ENCODE measurements around the gene B3GNT9.

Gene B3GNT9

GRCh38 chr16:67192781-67193361, 42.1 kb upstream of the B3GNT9 start:
- DNase-seq (peak; percentile 22), ATAC-seq (ENCODE audit: insufficient read depth, low read depth) (no peak)
- Histone ChIP-seq H3K79me2 (ENCODE audit: insufficient read depth, low read length) (peaks cover 41% of the 10 kb centered on the region), H3K9ac (ENCODE audit: low read depth, low read length) (peak overlapping the region; percentile 85), H3K9me3 (ENCODE audit: insufficient read depth, low read length, severe bottlenecking) (no peaks in the 10 kb centered on the region), H3K36me3 (ENCODE audit: insufficient read depth, low read length) (peaks cover 55% of the 10 kb centered on the region), H3K4me2 (ENCODE audit: insufficient read depth, low read length) (peak overlapping the region; percentile 96), H3K27me3 (ENCODE audit: insufficient read depth, low read length, poor library complexity) (no peaks in the 10 kb centered on the region), H4K20me1 (ENCODE audit: insufficient read depth, low read length) (peaks cover 41% of the 10 kb centered on the region), H2AFZ (ENCODE audit: low read depth, low read length) (no peak overlapping the region), H3K4me1 (ENCODE audit: insufficient read depth, low read length) (peaks cover 37% of the 10 kb centered on the region), H3K27ac (ENCODE audit: low read length) (peak overlapping the region; percentile 80), H3K4me3 (ENCODE audit: low read depth in 1 of 2, low read length in 2 of 2) (peak overlapping the region; percentile 92 to 94)
- no peak for TF ChIP-seq EZH2 (IDR thresholded peaks at IDR 0.05; ENCODE audit: borderline replicate concordance, low read depth, low read length, severe bottlenecking)
- no peak for TF ChIP-seq CTCF (IDR thresholded peaks at IDR 0.05; ENCODE audit: borderline replicate concordance, extremely low read depth, low read length, poor library complexity, severe bottlenecking)

- H3K4me3 ChIP-seq (ENCODE audit: low read depth in 1 of 2, low read length in 2 of 2): peak within 1 kb of the TSS; percentile 92 to 94
- peak within 1 kb of the TSS; percentile 80 for H2AFZ ChIP-seq (ENCODE audit: low read depth, low read length)
- peaks cover 48% of the 10 kb centered on the region for H3K36me3 ChIP-seq (ENCODE audit: insufficient read depth, low read length)
- TF ChIP-seq EZH2 (IDR thresholded peaks at IDR 0.05; ENCODE audit: borderline replicate concordance, low read depth, low read length, severe bottlenecking) (no peak), CTCF (IDR thresholded peaks at IDR 0.05; ENCODE audit: borderline replicate concordance, extremely low read depth, low read length, poor library complexity, severe bottlenecking) (no peak)
- peaks cover 34% of the 10 kb centered on the region for H4K20me1 ChIP-seq (ENCODE audit: insufficient read depth, low read length)
- H3K4me1 ChIP-seq (ENCODE audit: insufficient read depth, low read length): peaks cover 37% of the 10 kb centered on the region
- H3K79me2 ChIP-seq (ENCODE audit: insufficient read depth, low read length): peaks cover 41% of the 10 kb centered on the region
- no peaks in the 10 kb centered on the region for H3K9me3 ChIP-seq (ENCODE audit: insufficient read depth, low read length, severe bottlenecking)
- peak within 1 kb of the TSS; percentile 80 for H3K27ac ChIP-seq (ENCODE audit: low read length)
- DNase-seq (peak; percentile 89), ATAC-seq (ENCODE audit: insufficient read depth, low read depth) (peak; percentile 98)
- H3K27me3 ChIP-seq (ENCODE audit: insufficient read depth, low read length, poor library complexity): no peaks in the 10 kb centered on the region
- peak within 1 kb of the TSS; percentile 85 for H3K9ac ChIP-seq (ENCODE audit: low read depth, low read length)
- H3K4me2 ChIP-seq (ENCODE audit: insufficient read depth, low read length): peak within 1 kb of the TSS; percentile 96
Measured at GRCh38 chr16:67191995-67192681, 41.3 kb upstream of the B3GNT9 start, which contains the start of gene E2F4. E2F4 (plus strand) TSS chr16:67192155; CDS start chr16:67192228, 73 bp downstream.

GRCh38 chr16:67191411-67191994, 40.7 kb upstream of the B3GNT9 start:
- TF ChIP-seq CTCF (IDR thresholded peaks at IDR 0.05; ENCODE audit: borderline replicate concordance, extremely low read depth, low read length, poor library complexity, severe bottlenecking) (no peak), EZH2 (IDR thresholded peaks at IDR 0.05; ENCODE audit: borderline replicate concordance, low read depth, low read length, severe bottlenecking) (no peak)
- Histone ChIP-seq H2AFZ (ENCODE audit: low read depth, low read length) (peak overlapping the region; percentile 80), H3K27me3 (ENCODE audit: insufficient read depth, low read length, poor library complexity) (no peaks in the 10 kb centered on the region), H3K27ac (ENCODE audit: low read length) (peak overlapping the region; percentile 80), H3K79me2 (ENCODE audit: insufficient read depth, low read length) (peaks cover 41% of the 10 kb centered on the region), H3K4me3 (ENCODE audit: low read depth in 1 of 2, low read length in 2 of 2) (peak overlapping the region; percentile 92 to 94; a peak in 3 of 4 replicates), H3K9me3 (ENCODE audit: insufficient read depth, low read length, severe bottlenecking) (no peaks in the 10 kb centered on the region), H4K20me1 (ENCODE audit: insufficient read depth, low read length) (peaks cover 29% of the 10 kb centered on the region), H3K36me3 (ENCODE audit: insufficient read depth, low read length) (peaks cover 42% of the 10 kb centered on the region), H3K9ac (ENCODE audit: low read depth, low read length) (peak overlapping the region; percentile 85), H3K4me2 (ENCODE audit: insufficient read depth, low read length) (peak overlapping the region; percentile 96), H3K4me1 (ENCODE audit: insufficient read depth, low read length) (peaks cover 37% of the 10 kb centered on the region)
- ATAC-seq (ENCODE audit: insufficient read depth, low read depth) (0 out of 3 replicates have a peak, but pooled peaks have one; percentile 0), DNase-seq (no peak)
